ENCODE results near the gene INMT.
"Not testable (repeated sequence)": the region's sequence is repeated elsewhere in the genome, so short reads cannot be mapped to it uniquely, and the experiment has no call there.

INMT gene

GRCh38 chr7:30751696-30752273, at the start of gene INMT:
INMT (plus strand) TSS chr7:30752135; CDS start chr7:30752151, 16 bp downstream.
- no peak for DNase-seq

- peak; percentile 37 for DNase-seq
Observed at GRCh38 chr7:30702200-30702599, 49.7 kb upstream of the INMT start.

- no peak for DNase-seq
Observed at GRCh38 chr7:30703756-30704155, 48.2 kb upstream of the INMT start.

GRCh38 chr7:30705008-30705407, 46.9 kb upstream of the INMT start:
- DNase-seq = no peak

- no peak for DNase-seq
Observed at GRCh38 chr7:30705596-30705995, 46.3 kb upstream of the INMT start.

- DNase-seq = no peak
Observed at GRCh38 chr7:30706316-30706715, 45.6 kb upstream of the INMT start.

- no peak for DNase-seq
Observed at GRCh38 chr7:30706908-30707307, 45.0 kb upstream of the INMT start.

- DNase-seq = no peak
Observed at GRCh38 chr7:30707391-30708357, 44.3 kb upstream of the INMT start.

- no peak for DNase-seq
Observed at GRCh38 chr7:30708412-30708811, 43.5 kb upstream of the INMT start.

- no peak for DNase-seq
Observed at GRCh38 chr7:30708983-30709382, 43.0 kb upstream of the INMT start.

GRCh38 chr7:30709549-30709948, 42.4 kb upstream of the INMT start:
- no peak for DNase-seq

- no peak for DNase-seq
Observed at GRCh38 chr7:30710669-30711068, 41.3 kb upstream of the INMT start.

GRCh38 chr7:30713392-30713791, 38.5 kb upstream of the INMT start:
- no peak for DNase-seq

- DNase-seq = no peak
Observed at GRCh38 chr7:30714129-30714528, 37.8 kb upstream of the INMT start.

GRCh38 chr7:30717181-30717580, 34.8 kb upstream of the INMT start:
- no peak for DNase-seq

- DNase-seq = not testable (repeated sequence)
Observed at GRCh38 chr7:30719434-30719833, 32.5 kb upstream of the INMT start.

GRCh38 chr7:30721211-30721610, 30.7 kb upstream of the INMT start:
- no peak for DNase-seq

- DNase-seq = no peak
Observed at GRCh38 chr7:30722187-30722586, 29.7 kb upstream of the INMT start.

GRCh38 chr7:30722671-30723070, 29.3 kb upstream of the INMT start:
- no peak for DNase-seq

GRCh38 chr7:30723776-30724175, 28.2 kb upstream of the INMT start:
- DNase-seq = no peak

GRCh38 chr7:30726296-30727006, 25.5 kb upstream of the INMT start:
- DNase-seq = peak; percentile 30

- DNase-seq = peak; percentile 68
Observed at GRCh38 chr7:30727061-30727945, 24.6 kb upstream of the INMT start.

Data from CD4-positive, alpha-beta T cell treated with Interleukin-10 for 1 hour (primary cell).